GM12801 (cell line): Measurements from ENCODE around the gene VSTM4.

ENCODE experiments used
- TF ChIP-seq, protein P1 (sequence below): IDR thresholded peaks from one replicate; pipeline ENCODE4 v1.5.1; 2011; ENCODE audit warnings: control low read depth; ENCODE audit not compliant: insufficient read length; ENCODE audit errors: extremely low read depth

The VSTM4 gene

DNA sequence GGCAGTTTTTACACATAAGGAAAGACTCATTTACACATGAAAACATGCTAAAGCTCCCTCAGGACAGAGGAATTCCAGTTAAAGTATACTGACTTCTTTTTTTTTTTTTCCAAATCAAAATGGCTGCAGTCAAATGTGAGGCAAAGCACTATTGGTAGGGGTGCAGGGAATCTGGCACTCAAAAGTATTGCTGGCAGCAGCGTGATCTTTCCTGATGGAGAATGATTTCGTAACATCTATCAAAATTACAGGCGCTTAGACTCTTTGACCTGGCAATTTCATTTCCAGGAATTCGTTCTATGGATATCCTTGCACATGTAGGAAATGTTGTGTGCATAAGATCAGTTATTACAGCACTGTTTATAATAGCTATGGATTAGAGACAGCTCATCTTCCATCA is 65.7 kb downstream of the VSTM4 start:
- TF ChIP-seq, protein P1, sequence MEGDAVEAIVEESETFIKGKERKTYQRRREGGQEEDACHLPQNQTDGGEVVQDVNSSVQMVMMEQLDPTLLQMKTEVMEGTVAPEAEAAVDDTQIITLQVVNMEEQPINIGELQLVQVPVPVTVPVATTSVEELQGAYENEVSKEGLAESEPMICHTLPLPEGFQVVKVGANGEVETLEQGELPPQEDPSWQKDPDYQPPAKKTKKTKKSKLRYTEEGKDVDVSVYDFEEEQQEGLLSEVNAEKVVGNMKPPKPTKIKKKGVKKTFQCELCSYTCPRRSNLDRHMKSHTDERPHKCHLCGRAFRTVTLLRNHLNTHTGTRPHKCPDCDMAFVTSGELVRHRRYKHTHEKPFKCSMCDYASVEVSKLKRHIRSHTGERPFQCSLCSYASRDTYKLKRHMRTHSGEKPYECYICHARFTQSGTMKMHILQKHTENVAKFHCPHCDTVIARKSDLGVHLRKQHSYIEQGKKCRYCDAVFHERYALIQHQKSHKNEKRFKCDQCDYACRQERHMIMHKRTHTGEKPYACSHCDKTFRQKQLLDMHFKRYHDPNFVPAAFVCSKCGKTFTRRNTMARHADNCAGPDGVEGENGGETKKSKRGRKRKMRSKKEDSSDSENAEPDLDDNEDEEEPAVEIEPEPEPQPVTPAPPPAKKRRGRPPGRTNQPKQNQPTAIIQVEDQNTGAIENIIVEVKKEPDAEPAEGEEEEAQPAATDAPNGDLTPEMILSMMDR, result no peak

DNA sequence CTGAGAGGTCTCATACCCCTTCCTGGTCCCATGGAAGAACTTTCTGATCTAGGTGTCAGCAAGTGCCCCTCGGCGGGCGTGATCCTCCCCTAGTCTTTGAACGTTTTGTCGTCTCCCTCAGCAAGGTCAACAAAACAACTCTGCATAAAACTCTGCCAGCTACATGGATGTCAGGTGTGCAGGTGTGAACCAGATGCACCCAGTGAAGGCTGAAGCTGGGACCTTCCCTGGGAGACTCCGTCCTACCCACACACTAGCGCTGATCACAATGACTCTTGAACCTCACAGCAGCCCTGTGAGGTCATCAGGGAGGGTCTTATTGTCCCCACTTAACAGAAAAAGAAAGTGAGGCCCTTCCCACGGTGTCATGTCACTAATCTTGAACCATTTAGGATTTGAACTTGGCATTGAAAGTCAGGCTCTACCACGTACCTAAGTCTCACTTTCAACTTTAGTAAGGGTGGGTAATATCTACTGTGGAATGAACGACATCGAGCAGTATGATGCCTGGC is 68.1 kb downstream of the VSTM4 start:
- TF ChIP-seq, protein P1, result no peak

- TF ChIP-seq, protein P1, result no peak
Observed at GRCh38 chr10:49044293-49045193, 70.8 kb downstream of the VSTM4 start.

GRCh38 chr10:49040601-49041000 is 74.7 kb downstream of the VSTM4 start:
- TF ChIP-seq, protein P1, result no peak

- TF ChIP-seq, protein P1, result no peak
Observed at GRCh38 chr10:49039409-49039808, 75.9 kb downstream of the VSTM4 start.

DNA sequence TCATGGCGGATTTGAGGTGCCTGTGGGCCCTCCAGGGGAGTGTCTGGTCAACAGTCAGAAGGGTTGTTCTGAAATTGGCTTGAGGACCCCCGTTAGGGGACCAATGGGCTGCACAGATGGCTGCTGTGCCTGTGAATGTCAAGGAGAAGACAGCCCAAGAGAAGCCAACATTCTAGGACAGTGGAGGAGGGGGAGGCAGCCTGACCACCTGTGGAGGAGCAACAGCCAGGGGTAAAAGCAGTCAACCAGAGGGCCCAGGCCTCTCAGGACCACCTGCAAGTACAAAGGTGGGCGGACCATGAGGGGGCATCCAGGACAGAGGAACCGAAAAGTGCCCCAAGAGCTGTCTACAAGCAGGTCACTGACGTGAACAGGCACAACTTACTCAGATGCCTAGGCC is 76.6 kb downstream of the VSTM4 start:
- TF ChIP-seq, protein P1, result no peak

DNA sequence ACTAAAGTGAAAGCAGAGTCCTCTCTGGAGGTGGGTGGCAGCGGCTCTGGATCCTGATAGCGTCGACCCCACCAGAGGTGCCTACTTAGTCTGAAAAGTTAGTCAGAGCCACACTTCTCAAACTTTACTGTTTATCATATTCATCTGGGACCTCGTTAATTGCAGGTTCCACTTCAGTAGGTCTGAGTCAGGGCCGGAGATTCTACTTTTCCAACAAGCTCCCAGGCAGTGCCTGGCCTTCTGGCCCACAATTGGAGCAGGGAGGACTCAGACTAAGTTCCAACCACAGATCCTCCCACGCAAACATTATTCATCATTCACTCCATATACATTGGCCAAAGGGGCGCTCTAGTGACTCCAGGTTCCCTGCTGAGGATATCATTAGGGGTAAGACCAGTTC is 78.1 kb downstream of the VSTM4 start:
- TF ChIP-seq, protein P1, result no peak
